ENCODE data around the gene UBTD1.

The UBTD1 gene

GRCh38 chr10:97539523-97540200, 40.9 kb downstream of the UBTD1 start:
- WGBS, 2 experiments (ENCODE audit: insufficient coverage in 2 of 2), result 43% methylated on average over 3 of the region's 6 CpGs; no CpG with 5 or more reads in 1 of the 2 experiments
- H3K27ac ChIP-seq (ENCODE audit: low read depth, low read length, severe bottlenecking), result peak overlapping the region; percentile 84

DNA sequence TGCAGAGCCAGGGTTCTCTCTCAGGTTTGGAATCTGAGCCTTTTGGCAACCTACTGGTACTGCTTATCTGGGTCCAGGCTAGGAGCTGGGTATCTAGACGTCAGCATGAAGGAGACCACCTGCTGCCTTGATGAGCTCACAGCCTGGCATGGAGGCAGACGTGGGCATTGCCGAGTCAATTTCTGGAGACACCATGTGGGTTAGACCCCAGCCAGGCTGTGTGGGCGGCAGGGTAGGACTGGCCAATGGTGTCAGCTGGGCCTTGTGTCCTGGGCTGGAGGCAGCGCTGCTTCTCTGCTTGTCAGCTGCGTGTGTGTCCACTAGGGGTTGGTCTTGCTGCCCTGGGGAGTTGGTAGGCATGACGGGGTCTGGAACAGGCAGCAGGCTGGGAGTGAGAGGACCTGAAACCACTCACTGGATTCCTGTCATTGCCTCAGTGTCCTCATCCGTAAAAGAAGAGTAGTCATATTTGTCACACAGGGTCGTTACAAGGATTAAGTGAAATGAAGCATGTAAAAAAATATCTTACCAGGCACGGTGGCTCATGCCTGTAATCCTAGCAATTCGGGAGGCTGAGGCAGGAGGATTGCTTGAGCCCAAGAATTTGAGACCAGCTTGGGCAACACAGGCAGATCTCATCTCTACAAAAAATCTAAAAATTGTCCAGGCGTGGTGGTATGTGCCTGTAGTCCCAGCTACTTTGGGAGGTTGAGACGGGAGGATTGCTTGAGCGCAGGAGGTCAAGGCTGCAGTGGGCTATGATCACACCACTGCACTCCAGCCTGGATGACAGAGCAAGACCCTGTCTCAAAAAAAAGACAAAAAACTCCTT, 42.2 kb downstream of the UBTD1 start:
- Histone ChIP-seq H3K27ac (ENCODE audit: low read depth, low read length, severe bottlenecking) (peak overlapping the region; percentile 96), H3K4me3 (ENCODE audit: extremely low read depth, insufficient read depth, low read length, poor library complexity, severe bottlenecking) (no peak overlapping the region), H3K4me1 (ENCODE audit: control insufficient read depth, insufficient read depth, low read length, poor library complexity, severe bottlenecking) (peaks cover 55% of the 10 kb centered on the region), H3K36me3 (ENCODE audit: control insufficient read depth, insufficient read depth, low read length) (no peaks in the 10 kb centered on the region), H3K9me3 (ENCODE audit: control insufficient read depth, low read length) (no peaks in the 10 kb centered on the region)
- 92 to 95% methylated on average over 11 to 13 of the region's 14 CpGs for WGBS, 2 experiments (ENCODE audit: insufficient coverage in 2 of 2)

More at GRCh38 chr10:97539523-97540200, 40.9 kb downstream of the UBTD1 start:
- Histone ChIP-seq H3K4me3 (ENCODE audit: extremely low read depth, insufficient read depth, low read length, poor library complexity, severe bottlenecking) (no peak overlapping the region), H3K9me3 (ENCODE audit: control insufficient read depth, low read length) (no peaks in the 10 kb centered on the region), H3K4me1 (ENCODE audit: control insufficient read depth, insufficient read depth, low read length, poor library complexity, severe bottlenecking) (peaks cover 55% of the 10 kb centered on the region), H3K36me3 (ENCODE audit: control insufficient read depth, insufficient read depth, low read length) (no peaks in the 10 kb centered on the region)

DNA sequence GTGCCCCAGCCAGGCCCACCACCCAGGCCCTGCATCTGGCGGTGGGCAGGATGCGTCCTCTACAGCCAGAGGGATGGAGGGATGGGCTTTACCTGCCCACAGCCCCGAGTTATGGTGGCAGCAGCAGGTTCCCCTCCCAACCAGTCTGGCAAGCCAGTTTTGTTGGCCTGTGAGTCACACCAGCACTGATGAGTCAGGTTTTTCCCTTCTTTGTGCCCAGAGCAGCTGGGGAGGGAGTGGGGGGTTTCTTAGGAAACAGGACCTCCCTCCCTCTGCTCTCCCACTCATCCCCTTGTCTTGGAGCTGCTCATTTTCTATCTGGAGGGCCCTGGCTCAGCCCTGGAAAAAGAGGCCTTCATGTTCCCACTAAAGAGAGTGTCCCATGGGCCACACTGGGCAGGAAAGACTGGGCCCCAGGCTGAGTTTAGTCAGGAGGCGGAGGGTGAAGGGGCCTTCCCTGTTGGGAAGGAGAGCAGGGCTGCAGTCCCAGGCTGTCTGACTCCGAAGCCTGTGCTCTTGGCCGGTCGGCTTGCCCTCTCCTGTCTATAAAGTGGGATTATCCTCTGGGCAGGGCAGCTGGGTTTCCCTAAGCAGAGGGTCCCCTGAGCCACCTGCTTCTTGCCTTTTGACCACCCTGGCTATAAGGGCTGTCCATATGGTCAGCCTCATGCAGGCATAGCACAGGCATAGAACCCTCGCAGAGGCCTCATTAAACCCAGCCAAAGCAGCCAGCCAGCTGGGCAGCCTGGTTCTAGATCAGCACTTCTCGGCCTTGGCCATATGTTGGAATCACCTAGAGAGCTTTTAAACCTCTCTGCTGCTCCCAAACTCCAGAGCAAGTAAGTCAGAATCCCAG, 43.7 kb downstream of the UBTD1 start:
- H3K4me1 ChIP-seq (ENCODE audit: control insufficient read depth, insufficient read depth, low read length, poor library complexity, severe bottlenecking), result peaks cover 59% of the 10 kb centered on the region
- no peak overlapping the region for H3K4me3 ChIP-seq (ENCODE audit: extremely low read depth, insufficient read depth, low read length, poor library complexity, severe bottlenecking)
- 72 to 79% methylated on average over 4 to 9 of the region's 9 CpGs for WGBS, 2 experiments (ENCODE audit: insufficient coverage in 2 of 2)
- H3K27ac ChIP-seq (ENCODE audit: low read depth, low read length, severe bottlenecking), result peak overlapping the region; percentile 96
- H3K36me3 ChIP-seq (ENCODE audit: control insufficient read depth, insufficient read depth, low read length), result no peaks in the 10 kb centered on the region
- no peaks in the 10 kb centered on the region for H3K9me3 ChIP-seq (ENCODE audit: control insufficient read depth, low read length)

DNA sequence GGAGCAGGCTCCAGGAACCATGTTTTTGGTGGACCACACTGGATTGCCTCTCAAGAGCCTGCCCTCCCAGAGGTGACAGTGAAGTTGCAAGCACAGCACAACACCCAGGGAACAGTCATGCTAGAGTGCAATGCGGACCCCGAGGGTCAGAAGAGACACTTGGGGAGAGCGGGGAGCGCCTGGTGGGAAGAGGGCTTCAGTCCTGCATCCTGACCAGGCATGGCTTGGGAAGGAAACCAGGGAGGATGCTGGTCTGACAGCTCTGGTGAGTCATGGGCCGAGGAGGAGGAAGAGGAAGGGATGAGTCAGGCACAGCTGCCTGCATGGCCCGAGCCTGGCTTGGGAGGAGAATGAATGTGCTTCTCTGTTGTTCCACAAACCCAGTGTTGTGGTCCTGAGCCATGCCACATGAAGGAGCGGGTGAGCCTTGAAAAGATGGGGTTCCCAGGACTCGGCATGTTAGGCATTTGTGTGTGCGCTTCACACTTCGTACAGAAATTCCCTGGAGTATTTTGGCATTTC, 44.4 kb downstream of the UBTD1 start:
- H3K4me1 ChIP-seq (ENCODE audit: control insufficient read depth, insufficient read depth, low read length, poor library complexity, severe bottlenecking), result peaks cover 63% of the 10 kb centered on the region
- H3K4me3 ChIP-seq (ENCODE audit: extremely low read depth, insufficient read depth, low read length, poor library complexity, severe bottlenecking), result no peak overlapping the region
- H3K36me3 ChIP-seq (ENCODE audit: control insufficient read depth, insufficient read depth, low read length), result no peaks in the 10 kb centered on the region
- 50 to 75% methylated on average over 6 to 8 of the region's 10 CpGs for WGBS, 2 experiments (ENCODE audit: insufficient coverage in 2 of 2)
- peak overlapping the region; percentile 96 for H3K27ac ChIP-seq (ENCODE audit: low read depth, low read length, severe bottlenecking)
- H3K9me3 ChIP-seq (ENCODE audit: control insufficient read depth, low read length), result no peaks in the 10 kb centered on the region

DNA sequence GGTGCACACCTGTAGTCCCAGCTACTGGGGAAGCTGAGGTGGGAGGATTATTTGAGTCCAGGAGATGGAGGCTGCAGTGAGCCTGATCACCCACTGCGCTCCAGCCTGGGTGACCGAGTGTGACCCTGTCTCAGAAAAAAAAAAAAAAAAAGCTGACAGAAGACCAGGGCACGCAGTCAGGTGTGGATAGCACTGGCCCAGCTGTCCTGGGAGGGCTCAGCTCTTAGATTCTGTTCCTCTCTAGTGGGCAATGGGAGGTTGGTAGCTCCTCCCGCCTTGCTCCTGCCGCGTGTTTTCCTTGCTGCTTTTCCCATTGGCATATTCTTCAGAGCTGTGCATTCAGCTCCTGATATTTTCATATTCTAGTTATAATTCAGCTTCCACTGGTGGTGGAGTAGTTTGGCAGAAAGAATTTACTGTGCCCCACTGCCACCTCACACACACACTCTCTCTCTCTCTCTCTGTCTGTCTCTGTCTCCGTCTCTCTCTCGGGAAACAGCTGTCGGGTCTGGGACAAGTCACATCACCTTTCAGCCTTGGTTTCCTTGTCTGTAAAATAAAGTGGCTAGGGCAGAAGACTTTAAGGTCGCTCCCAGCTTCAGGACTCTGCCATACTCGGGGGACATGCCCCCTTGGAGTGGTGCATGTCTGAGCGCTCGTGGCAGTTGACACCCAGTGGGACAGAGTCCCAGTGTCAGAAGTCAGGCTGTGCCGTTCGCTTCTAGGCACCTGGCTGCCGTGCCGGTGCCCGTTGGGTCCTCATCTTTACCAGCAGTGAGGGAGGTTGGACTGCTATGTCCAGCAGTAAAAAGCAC, 47.9 kb downstream of the UBTD1 start:
- no peak overlapping the region for H3K4me3 ChIP-seq (ENCODE audit: extremely low read depth, insufficient read depth, low read length, poor library complexity, severe bottlenecking)
- H3K36me3 ChIP-seq (ENCODE audit: control insufficient read depth, insufficient read depth, low read length), result no peaks in the 10 kb centered on the region
- WGBS, 2 experiments (ENCODE audit: insufficient coverage in 2 of 2), result 92 to 93% methylated on average over 8 to 11 of the region's 18 CpGs
- peaks cover 65% of the 10 kb centered on the region for H3K4me1 ChIP-seq (ENCODE audit: control insufficient read depth, insufficient read depth, low read length, poor library complexity, severe bottlenecking)
- no peaks in the 10 kb centered on the region for H3K9me3 ChIP-seq (ENCODE audit: control insufficient read depth, low read length)
- no peak overlapping the region for H3K27ac ChIP-seq (ENCODE audit: low read depth, low read length, severe bottlenecking)

- no peak overlapping the region for H3K4me3 ChIP-seq (ENCODE audit: extremely low read depth, insufficient read depth, low read length, poor library complexity, severe bottlenecking)
- no peaks in the 10 kb centered on the region for H3K36me3 ChIP-seq (ENCODE audit: control insufficient read depth, insufficient read depth, low read length)
- H3K4me1 ChIP-seq (ENCODE audit: control insufficient read depth, insufficient read depth, low read length, poor library complexity, severe bottlenecking), result peaks cover 60% of the 10 kb centered on the region
- H3K9me3 ChIP-seq (ENCODE audit: control insufficient read depth, low read length), result no peaks in the 10 kb centered on the region
- WGBS, 2 experiments (ENCODE audit: insufficient coverage in 2 of 2), result 78 to 97% methylated on average over 3 to 4 of the region's 4 CpGs
- no peak overlapping the region for H3K27ac ChIP-seq (ENCODE audit: low read depth, low read length, severe bottlenecking)
Measured at GRCh38 chr10:97547271-97547600, 48.5 kb downstream of the UBTD1 start.

GRCh38 chr10:97547962-97548361, 49.2 kb downstream of the UBTD1 start:
- Histone ChIP-seq H3K4me1 (ENCODE audit: control insufficient read depth, insufficient read depth, low read length, poor library complexity, severe bottlenecking) (peaks cover 53% of the 10 kb centered on the region), H3K9me3 (ENCODE audit: control insufficient read depth, low read length) (no peaks in the 10 kb centered on the region), H3K27ac (ENCODE audit: low read depth, low read length, severe bottlenecking) (no peak overlapping the region), H3K36me3 (ENCODE audit: control insufficient read depth, insufficient read depth, low read length) (no peaks in the 10 kb centered on the region), H3K4me3 (ENCODE audit: extremely low read depth, insufficient read depth, low read length, poor library complexity, severe bottlenecking) (no peak overlapping the region)
- WGBS, 2 experiments (ENCODE audit: insufficient coverage in 2 of 2), result 82 to 92% methylated on average over 3 to 4 of the region's 4 CpGs

GRCh38 chr10:97548828-97549455, 50.2 kb downstream of the UBTD1 start:
- no peaks in the 10 kb centered on the region for H3K9me3 ChIP-seq (ENCODE audit: control insufficient read depth, low read length)
- H3K4me3 ChIP-seq (ENCODE audit: extremely low read depth, insufficient read depth, low read length, poor library complexity, severe bottlenecking), result no peak overlapping the region
- peak overlapping the region; percentile 53 for H3K27ac ChIP-seq (ENCODE audit: low read depth, low read length, severe bottlenecking)
- 93 to 95% methylated on average over 13 of the region's 13 CpGs for WGBS, 2 experiments (ENCODE audit: insufficient coverage in 2 of 2)
- H3K4me1 ChIP-seq (ENCODE audit: control insufficient read depth, insufficient read depth, low read length, poor library complexity, severe bottlenecking), result peaks cover 50% of the 10 kb centered on the region
- no peaks in the 10 kb centered on the region for H3K36me3 ChIP-seq (ENCODE audit: control insufficient read depth, insufficient read depth, low read length)

GRCh38 chr10:97549587-97550322, 51.0 kb downstream of the UBTD1 start:
- peaks cover 46% of the 10 kb centered on the region for H3K4me1 ChIP-seq (ENCODE audit: control insufficient read depth, insufficient read depth, low read length, poor library complexity, severe bottlenecking)
- peak overlapping the region; percentile 75 for H3K27ac ChIP-seq (ENCODE audit: low read depth, low read length, severe bottlenecking)
- no peaks in the 10 kb centered on the region for H3K36me3 ChIP-seq (ENCODE audit: control insufficient read depth, insufficient read depth, low read length)
- no peaks in the 10 kb centered on the region for H3K9me3 ChIP-seq (ENCODE audit: control insufficient read depth, low read length)
- H3K4me3 ChIP-seq (ENCODE audit: extremely low read depth, insufficient read depth, low read length, poor library complexity, severe bottlenecking), result no peak overlapping the region
- WGBS, 2 experiments (ENCODE audit: insufficient coverage in 2 of 2), result 52 to 68% methylated on average over 9 to 13 of the region's 13 CpGs
